COLO829 (cell line): ENCODE results near the gene CENPL.
"Not testable (repeated sequence)": the region's sequence is repeated elsewhere in the genome, so short reads cannot be mapped to it uniquely, and the experiment has no call there.

Experiments
- DNase-seq: peaks from one replicate; pipeline ENCODE4 v3.0.0; 2012; ENCODE audit warnings: low spot score

The CENPL gene

DNA sequence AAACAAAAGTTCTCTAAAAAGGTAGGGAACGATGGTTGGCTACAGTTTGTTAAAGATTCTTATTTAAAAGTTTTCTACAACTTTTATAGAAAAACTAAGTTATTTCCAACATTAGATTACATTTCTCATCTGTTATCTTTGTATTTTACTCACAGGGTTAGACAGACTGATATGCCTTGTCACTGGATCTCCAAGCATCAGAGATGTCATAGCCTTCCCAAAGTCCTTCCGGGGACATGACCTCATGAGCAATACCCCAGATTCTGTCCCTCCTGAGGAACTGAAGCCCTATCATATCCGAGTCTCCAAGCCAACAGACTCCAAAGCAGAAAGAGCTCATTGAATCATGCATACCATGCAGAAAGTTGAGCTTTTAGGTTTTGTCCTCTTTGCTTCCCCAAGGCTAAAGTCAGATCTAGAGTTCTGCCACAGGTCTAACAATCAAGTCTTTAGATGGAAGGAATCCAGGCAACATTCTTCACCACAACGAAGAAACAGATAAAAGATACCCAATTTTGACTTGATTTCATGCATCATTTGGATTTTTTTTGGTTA is 32.8 kb upstream of the CENPL start:
- no peak for DNase-seq

DNA sequence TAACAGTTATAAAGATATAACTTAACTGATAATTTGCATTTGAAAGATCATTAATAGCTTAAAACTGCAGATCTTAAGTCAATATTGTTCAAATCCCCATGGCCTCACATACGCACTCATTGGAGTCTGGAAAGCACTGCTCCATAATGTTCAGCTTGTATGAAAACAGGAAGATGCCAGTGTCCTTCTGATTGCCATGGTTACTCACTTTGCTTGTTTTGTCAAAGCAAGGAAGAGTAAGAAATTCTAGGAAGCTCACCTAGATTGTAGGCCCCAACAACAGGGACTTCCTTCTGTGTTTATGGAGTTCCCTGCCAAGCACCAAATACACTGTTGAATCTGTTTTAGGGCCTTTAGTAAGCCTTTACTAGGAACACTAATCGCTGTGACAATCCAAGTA is 32.2 kb upstream of the CENPL start:
- DNase-seq = no peak

DNA sequence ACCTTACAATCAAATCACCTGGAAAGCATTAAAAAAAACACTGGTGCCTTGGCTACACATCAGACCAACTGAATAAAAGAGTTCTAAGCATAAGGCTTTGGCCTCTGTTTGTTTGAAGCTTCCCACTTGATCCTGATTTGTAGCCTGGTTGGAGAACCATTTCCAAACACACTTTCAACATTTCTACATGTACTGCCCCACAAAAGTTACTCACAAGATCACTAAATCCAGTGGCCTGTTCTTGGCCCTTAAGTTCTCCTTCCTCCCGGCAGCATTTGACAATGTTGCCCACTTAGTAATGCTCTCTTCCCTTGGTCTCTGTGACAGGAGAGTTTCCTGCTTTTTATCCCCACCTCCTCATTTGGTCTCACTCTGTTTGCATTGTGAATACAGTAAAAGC is 31.3 kb upstream of the CENPL start:
- DNase-seq = no peak

DNA sequence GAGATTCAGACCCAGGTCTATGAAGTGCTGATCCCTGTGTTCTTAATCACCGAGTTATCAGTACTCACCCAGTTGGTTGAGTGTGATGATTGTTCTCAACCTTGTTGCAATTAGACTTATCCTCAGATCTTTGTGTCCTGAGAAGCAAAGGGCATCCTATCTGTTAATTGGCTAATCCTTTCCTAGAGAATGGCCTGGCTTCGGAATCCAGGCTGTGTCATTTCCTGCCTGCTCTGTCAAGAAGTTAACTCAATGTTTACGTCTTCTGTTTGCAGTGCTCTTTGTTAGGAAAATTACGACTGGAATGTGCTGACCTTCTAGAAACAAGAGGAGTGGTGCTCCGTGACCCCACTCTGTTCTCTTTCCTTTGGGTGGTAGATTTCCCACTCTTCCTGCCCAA is 28.4 kb upstream of the CENPL start:
- DNase-seq = no peak

DNA sequence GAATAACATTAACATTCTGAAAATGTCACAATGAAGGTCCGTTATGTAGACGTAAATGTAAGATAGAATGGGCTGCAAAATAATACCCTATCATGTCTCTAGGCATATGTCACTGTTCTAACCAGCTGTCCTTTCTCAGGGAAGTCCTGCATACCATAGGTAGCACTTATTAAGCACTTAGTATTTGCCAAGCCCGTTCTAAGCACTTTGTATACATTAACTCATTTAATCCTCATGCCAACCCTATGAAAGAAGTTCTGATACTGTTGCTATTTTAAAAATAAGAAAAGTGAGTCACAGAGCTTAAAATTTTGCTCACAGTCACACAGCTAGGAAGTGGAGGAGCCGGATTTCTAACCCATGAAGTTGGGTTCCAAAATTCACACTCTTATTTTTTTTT is 27.4 kb upstream of the CENPL start:
- DNase-seq = no peak

DNA sequence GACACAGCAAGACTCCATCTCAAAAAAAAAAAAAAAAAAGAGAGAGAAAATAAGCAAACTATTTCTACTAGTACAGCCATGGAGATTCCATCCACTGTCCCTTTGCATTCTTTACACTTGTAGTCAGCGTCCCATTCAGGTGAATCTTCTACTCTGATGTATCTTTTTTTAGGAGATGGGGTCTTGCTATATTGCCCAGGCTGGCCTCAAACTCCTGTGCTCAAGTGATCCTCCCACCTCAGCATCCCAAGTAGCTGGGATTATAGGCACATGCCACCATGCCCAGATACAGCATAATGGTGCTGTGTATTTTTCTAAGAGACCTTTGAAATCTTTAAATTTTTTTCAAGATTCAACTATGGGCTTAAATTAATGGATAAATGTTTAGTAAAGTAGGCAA is 8.1 kb upstream of the CENPL start:
- DNase-seq = no peak

DNA sequence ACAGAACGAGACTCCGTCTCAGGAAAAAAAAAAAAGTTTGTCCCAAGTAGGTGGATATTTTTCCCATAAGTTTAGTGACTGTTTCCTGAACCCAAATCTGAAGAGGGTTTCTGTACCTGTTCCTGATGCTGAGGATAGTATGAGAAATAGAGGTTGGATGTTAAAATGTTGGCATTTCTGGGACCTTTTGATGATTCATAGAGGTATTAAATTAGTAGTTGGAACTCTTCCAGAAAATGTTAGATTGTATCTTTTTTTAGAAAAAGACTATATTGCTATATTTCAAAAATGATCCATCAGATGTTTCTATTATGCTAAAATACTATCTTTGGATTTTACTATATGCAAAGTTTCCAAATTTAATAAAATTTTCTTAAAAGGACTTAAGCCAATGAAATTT is 2.9 kb upstream of the CENPL start:
- no peak for DNase-seq

DNA sequence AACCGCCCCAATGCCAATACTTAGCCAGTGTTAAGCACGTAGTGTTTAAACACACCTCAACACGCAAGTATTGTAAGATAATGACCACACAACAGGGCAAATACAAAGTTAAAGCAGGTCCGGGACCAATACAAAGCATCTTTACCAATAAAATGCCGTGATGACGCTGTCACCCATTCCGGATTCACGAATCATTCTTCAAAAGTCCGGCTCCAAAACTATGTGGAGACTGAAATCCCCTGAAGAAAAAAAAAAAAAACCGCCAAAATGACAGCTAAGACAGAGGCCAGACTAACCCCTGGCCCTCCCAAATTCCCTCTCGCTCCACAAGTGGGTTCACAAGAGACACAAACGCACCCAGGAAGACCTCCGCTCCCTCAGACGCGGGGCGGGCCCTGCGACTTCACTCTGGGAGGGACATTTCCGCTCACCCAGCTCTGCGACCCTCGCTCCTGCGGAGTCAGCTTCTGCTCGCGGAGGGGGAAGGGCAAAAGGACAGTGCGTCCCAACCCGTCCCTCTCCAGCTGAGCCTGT is 835 bp downstream of the CENPL start:
- DNase-seq = no peak

DNA sequence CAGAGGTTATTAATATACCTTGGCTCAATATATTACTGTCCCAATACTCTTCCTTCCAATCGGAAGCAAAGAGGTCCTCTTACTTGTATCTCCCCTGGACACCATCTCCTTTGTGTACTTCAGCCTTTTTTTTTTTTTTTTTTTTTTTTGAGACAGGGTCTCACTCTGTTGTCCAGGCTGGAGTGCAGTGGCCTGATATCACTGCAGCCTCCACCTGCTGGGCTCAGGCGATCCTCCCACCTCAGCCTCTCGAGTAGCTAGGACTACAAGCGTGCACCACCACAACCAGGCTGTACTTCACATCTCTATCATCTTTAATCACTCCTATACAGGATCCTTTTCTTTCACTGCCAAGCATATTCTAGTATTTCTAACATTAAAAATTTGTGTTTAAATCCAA is 3.0 kb downstream of the CENPL start:
- DNase-seq = no peak

DNA sequence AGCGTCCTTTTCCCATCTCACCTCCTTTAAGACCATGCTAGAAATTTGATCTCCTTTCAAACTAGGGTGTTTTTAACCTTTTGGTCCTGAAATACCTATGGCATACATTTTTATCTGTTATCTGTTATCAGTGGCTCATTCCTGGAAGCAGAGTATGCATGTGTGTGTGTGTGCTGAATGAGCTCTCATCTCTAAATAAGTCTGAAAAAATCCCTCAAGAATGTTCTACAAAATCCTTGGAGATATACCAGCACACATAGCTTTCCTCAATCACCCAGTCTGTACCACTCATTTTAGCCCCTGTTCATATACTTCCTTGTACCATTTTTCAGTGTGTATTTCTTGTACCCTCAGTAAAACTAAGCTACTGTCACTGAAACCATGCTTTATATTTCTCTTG is 6.2 kb downstream of the CENPL start:
- DNase-seq = no peak

DNA sequence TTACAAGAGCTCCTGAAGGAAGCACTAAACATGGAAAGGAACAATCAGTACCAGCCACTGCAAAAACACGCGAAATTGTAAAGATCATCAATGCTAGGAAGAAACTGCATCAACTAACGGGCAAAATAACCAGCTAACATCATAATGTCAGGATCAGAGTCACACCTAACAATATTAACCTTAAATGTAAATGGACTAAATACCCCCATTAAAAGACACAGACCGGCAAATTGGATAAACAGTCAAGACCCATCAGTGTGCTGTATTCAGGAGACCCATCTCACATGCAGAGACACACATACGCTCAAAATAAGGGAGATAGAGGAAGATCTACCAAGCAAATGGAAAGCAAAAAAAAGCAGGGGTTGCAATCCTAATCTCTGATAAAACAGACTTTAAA is 11.0 kb downstream of the CENPL start:
- DNase-seq = not testable (repeated sequence)

DNA sequence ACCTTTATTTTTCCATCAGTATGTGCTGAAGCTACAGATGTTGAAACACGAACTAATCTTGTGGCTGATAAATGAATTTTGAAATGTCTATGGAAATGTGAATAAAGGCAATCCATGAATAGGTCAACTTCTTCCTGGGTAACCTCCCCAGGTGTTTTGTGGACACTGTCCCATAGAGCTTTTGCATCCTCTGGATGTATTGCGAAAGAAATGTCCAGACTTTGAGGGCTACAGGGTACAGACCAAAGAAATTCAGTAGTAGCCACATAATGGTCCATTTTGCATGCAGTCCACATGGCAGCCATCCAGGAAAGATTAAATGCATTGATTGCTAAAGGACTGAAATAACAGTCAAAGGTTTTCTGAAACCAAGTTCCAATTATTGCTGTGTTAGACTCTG is 21.7 kb downstream of the CENPL start:
- no peak for DNase-seq

DNA sequence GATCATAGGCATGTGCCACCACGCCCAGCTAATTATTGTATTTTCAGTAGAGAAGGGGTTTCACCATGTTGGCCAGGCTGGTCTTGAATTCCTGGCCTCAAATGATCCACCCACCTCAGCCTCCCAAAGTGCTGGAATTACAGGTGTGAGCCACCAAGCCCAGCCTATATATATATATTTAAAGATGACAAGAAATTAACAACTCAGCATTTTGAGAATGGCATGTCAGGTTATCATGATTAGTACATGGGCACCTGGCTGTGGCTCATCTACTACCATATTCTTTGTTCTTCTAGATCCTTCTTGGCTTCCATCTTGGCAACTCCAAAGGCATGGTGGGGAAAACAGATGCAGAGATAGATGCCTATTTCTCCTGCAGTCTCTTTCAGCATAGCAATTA is 24.7 kb downstream of the CENPL start:
- DNase-seq = not testable (repeated sequence)

DNA sequence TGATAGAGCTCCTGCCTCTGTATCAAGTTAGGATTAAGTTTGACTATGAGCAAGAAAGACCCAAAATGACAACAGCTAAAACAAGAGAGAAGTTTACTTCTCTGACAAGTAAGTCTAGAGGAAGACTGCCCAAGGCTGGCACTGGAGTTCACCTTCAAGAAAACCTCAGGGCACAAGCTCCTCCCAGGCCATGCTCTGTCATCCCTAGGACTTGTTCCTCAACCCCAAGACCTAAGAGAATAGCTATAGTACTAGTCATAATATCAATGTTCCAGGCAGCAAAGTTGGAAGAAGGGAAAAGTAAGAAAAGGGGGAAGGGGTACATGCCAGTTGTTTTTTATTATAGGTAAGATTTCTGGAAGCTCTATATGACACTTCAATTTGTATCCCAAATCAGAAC is 26.6 kb downstream of the CENPL start:
- no peak for DNase-seq

DNA sequence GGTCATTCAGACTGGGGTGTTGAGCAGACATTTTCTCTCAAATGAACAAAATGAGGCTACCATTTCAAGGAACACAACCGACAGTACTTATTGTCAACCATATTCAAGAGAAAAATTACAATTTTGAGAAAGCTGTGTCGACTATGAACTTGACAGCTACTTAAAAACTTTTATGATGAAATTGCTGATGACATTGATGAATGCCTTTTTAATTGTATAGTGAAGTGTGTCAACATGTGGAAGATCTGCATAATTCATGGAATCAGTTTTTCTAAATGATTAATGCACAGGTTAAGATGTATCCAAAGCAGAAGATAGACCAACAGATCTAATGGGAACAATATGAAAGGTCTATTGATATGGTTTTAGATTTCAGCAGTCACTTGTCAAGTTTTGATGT is 34.8 kb downstream of the CENPL start:
- DNase-seq = no peak

DNA sequence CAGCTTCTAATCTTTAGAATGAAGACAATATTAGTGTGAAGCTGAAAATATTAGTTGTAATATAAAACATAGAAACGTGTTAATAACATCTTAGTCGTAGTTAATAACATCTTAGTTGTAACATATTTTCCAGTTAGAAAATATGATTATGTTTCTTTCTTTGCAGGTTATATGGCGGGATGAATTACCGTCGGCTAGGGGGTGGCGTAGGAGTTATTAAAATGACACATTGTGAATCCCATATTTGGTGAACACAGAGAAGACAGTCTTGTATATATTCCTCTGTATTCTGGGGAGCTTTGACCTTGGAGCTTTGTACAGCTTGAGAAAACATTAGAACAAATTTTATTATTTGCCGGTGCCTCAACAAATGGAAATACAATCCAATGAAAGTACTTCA is 39.7 kb downstream of the CENPL start:
- no peak for DNase-seq

DNA sequence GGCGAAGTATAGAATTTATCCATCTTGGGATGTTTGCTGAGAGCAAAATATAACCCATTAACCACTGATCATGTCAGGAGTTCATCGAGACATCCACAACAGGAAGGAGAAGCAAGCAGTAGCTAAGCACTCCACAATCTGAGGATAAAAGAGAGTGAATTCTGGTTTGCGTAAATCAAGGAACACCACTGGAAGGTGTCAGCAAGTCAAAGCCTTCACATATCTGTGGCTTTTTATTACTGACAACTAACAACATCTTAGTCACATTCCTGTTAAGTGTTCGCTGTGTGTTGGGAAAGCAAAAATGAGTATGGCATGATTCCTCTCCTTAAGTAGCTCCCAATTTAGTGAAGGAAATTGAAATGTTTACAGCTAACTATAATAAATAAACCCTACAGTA is 44.7 kb downstream of the CENPL start:
- no peak for DNase-seq

DNA sequence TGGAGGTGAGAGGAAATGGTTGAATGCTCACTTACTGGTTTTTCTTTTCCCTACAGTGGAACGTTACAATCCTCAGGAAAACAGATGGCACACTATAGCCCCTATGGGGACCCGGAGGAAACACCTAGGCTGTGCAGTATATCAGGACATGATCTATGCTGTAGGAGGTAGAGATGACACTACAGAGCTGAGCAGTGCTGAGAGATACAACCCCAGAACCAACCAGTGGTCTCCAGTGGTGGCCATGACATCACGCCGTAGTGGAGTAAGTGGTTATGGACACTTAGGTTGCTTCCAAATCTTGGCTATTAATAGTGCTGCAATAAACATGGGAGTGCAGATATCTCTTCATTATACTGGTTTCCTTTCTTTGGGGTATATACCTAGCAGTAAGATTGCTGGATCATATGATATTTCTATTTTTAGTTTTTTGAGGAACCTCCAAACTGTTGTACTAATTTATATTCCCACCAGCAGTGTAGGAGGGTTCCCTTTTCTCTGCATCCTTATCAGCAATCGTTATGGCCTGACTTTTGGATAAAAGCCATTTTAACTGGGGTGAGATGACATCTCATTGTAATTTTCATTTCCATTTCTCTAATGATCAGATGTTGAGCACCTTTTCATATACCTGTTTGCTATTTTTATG is 49.0 kb downstream of the CENPL start:
- no peak for DNase-seq

DNA sequence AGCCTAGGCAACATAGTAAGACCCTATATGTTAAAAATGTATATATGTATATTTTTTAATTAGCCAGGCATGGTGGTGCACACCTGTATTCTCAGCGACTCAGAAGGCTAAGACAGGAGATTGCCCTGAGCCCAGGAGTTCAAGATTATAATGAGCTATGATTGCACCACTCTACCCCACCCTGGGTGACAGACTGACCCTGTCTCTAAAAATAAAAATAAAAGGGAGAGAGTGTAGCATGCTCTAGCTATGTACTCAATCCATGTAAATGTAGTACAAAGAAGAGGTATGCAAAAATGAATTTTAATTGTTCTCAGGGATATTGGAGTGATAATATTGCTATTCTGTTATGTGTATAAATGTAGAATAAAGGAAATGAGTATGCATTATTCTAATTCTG is 53.1 kb downstream of the CENPL start:
- no peak for DNase-seq

DNA sequence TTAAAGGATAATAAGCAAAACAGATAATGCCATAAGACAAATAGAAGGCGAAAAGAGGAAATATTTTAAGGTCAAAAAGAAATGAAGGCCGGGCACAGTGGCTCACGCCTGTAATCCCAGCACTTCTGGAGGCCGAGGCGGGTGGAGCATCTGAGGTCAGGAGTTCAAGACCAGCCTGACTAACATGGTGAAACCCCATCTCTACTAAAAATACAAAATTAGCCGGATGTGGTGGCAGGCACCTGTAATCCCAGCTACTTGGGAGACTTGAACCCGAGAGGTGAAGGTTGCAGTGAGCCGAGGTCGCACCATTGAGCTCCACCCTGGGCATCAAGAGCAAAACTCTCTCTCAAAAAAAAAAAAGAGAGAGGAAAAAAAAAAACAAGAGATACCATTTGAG is 54.4 kb downstream of the CENPL start:
- DNase-seq = not testable (repeated sequence)

DNA sequence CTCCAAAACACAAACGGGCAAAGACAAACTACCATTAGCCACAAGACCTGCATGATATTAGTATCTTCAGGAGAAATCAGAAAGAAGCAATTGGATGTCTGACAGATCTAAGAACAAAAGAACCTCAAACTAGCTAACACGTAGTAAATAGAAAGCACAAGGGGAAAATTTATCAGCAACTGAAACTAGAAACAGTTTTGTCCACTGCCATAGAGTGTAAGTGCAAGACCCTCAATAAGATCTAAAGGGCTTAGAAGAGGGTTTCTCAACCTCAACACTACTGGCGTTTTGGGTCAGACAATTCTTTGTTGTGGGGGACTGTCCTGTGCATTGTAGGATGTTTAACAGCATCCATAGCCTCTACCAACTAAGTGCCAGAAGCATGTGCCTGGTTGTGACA is 55.9 kb downstream of the CENPL start:
- DNase-seq = no peak

DNA sequence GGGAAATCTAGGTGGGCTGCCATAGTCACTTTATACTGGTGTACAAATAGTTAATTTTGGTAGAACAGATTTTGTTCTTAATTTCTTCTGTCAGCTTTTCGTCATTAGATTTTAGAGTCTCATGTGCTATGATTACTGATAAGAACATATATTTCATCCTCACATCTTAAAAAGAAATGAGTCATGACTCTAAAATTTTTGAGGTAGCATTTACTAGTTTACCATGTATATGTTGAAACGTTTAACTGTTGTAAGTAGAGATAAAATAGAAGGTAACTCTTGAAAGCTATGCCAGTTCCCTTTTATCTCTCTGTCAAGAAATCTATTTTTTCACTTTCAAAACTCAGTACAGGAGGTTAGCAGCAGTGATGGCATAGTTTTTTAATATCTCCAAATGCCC is 56.5 kb downstream of the CENPL start:
- no peak for DNase-seq

DNA sequence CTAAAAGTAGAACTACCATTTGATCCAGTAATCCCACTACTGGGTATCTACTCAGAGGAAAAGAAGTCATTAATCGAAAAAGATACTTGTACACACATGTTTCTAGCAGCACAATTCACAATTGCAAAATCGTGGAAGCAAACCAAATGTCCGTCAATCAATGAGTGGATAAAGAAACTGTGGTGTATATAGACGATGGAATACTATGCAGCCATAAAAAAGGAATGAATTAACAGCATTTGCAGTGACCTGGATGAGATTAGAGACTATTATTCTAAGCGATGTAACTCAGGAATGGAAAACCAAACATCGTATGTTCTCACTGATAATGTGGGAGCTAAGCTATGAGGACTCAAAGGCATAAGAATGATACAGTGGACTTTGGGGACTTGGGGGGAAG is 60.4 kb downstream of the CENPL start:
- not testable (repeated sequence) for DNase-seq

DNA sequence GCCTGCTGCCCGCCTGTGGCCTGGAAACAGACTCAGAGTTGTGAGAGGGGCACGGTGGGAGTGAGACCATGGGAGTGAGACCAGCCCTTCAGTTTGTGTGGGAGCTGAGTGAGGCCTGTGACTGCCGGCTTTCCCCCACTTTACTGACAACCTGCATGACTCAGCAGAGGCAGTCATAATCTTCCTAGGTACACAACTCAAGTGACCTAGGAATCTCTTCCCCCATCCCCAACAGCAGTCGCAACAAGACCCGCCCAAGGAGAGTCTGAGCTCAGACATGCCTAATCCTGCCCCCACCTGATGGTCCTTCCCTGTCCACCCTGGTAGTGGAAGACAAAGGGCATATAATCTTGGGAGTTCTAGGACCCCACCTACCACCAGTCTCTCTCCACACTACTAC is 65.7 kb downstream of the CENPL start:
- no peak for DNase-seq
